Measurements from ENCODE around the gene MGMT.

The MGMT gene

DNA sequence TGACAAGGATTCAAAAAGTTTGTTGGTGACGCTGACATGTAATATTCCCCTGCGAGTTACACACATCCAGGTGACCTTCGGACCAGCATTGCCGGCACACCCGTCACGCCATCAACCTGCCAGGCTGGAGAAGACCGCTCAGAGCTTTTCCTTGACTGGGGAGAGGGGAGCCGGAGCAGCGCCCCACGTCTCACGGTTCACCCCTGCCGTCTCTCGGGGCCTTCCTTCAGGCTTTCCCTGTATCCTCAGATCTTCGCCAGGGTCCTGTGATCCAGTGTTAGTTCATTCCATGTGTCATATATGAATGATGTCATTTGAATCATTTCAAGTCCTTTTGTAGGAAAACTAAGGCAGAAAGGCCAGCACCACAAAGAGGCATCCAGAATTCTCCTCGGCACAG, 127.8 kb downstream of the MGMT start:
- DNase-seq: no peak

- no peak for DNase-seq
These were observed 131.4 kb downstream of the MGMT start for GRCh38 chr10:129598413-129598812.

- DNase-seq: no peak
These were observed 132.1 kb downstream of the MGMT start for GRCh38 chr10:129599160-129599559.

GRCh38 chr10:129601737-129602136, 134.7 kb downstream of the MGMT start:
- no peak for DNase-seq

DNA sequence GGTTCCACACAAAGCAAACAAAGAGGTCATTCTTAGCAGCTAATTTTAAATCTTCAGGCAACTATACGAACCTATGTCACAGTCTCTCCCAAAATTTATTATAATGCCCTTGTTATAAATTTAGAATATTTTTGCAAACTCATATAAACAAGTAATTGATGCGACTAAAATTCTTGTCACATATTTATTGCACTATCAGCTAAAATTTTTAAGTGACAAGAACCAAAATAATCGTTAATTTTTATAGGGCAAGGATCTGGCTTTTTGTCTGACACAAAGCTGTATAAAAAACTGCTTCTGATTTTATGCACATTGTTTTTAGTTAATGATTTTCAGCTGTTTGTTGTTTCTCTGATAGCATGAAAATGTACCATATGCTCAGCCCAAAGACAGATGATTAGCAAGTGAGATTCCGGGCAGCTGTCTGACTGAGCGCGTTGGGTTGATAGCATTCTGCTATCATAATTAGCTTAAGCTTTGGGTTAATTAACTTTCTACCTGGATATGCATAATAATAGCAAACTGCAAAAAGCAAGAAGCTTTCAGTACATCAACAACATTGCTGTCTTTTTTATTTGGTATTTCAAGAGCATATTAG, 136.0 kb downstream of the MGMT start:
- no peak for DNase-seq

DNA sequence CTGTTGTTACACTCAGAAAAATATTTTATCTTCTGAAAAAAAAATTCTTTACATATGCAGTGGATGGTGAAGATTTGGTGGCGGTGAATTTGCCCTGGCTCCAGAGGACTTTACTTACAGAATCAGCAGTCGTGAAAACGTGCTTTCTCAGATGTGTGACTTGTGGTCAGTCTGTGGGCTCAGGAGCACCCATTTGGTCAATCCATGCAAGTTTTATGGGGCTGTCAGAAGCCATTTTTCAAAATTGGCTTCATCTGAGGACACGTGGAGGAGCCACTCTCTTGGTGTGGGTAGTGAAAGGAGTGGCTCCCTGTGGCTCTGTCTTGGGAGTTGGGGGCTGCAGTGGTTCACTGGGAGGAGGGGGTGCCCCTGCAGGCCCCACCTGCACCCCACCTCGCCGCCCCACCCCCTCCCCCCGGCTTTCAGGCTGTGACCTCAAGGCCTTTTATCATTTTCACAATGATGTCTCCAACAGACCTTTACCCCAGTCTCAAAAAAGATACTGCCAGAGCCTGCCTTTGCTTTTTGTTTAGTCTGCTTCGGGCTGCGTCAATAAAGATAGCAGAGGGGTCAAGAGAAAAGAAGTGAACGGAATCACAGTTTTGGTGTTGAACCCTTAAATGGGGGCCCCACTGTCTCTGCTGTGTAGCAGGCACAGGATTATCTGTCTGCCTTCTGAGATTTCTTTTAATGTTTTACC, 137.4 kb downstream of the MGMT start:
- DNase-seq: no peak

GRCh38 chr10:129605266-129605985, 138.4 kb downstream of the MGMT start:
- no peak for DNase-seq

DNA sequence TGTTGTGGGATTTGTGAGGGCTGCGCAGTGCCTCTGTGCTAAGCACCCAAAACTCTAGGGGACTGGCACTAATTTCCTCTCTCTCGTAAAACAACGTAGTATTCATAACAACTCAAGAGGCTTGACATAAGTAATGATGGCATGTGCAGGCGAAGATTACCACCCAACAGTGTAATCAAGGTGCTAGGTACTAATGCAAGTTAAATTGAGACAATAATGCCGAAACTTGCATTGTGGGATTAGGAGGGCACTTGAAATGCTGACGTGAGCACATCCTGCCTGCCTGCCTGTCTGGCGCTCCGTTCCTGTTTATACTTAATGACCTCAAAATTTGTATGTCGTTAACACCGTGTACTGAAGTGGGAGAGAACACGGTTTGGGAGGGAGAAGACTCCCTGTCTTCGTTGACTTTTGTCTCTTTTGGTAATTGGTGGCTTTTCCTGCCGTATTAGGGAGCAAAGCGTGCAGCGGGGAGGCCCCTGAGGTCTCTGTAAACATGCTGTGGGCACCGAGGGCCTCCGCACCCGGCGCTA, 139.0 kb downstream of the MGMT start:
- DNase-seq: no peak

DNA sequence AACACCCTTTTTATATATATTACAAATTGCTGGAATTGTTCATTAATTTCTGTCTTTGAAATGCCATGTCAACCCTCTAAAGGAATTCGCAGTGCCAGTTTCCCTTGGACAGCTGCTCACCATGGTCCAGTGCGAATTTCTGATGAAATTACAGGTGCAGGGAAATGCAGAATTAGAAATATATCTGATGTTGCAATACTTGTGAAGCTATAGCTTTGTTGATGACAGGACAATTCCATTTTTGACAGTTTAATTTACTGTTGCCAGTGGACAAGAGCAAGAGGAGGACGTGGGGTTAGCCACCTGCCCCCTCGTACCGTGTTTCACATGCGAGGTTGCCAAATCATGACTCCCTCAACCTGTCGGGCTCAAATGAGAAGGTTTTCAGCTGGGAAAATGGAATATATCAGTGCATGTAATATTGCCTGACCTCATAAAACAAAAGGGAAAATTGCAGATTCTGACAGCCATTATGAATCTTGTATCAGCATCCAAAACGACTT, 140.6 kb downstream of the MGMT start:
- no peak for DNase-seq

DNA sequence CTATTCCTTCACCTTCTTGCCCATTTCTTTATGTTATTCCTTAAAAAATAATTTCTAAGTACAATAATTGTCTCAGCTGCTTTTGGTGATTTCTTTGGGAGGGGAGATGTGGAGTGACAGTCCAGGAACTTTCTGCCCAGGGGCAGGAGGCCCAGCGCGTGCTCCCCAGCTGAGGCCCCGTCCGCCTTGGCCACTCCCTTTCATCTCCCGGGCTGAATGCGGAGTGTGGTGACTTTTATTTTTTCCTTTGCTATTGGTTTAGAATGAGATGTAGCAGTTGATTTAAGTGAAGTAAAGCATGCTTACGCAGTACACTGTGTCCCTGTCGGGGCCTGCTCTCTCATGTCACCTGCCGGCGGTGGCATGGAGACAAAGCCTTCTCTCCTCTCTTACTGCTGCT, 141.6 kb downstream of the MGMT start:
- no peak for DNase-seq

DNA sequence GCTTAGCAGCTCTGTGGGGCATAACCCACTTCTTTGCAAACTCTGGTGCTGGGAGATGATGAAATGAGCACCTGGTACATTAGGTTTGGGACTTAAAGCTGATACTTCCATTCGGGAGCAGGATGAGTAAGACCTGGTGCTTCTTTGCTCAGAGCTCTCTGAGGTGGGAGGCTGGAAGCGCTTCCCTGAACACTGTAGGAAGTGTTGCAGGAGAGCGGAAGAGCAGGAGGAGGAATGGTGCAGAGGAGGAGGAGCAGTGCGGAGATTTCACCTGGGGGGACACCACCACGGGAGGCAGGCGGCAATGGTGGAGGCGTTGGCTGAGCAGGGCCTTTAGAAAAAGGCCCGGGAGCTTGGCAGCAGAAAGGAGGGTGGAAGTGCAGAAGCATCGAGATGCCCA, 142.5 kb downstream of the MGMT start:
- no peak for DNase-seq

DNA sequence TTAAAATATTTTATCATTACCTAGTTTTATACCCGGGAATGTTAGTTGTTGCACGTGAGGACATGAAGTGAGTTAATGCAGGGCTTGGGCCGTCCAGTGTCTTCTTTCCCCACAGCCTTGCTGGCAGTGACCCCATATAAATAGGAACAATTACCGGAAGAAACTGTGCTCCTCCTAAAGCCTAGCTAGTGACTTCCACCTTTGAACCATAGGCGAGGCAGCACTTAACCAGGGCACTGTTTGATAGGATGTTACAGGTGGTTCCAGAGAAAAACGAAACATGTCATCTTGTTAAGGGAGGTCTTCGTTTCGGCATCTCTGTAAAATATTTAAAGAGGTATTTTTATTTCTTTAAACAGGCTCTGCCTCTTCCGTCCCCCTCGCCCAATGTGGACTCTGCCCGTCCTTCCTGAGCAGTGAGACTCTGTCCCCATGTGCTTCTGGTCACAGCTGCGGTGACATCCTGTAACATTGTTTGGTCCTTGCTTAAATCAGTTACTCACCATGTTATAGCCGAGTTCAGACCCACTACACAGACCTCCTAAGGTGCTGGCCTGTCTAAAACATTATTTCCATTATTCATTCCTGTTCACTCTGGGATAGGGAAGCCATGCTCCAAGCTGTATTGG, 145.6 kb downstream of the MGMT start:
- DNase-seq: no peak

DNA sequence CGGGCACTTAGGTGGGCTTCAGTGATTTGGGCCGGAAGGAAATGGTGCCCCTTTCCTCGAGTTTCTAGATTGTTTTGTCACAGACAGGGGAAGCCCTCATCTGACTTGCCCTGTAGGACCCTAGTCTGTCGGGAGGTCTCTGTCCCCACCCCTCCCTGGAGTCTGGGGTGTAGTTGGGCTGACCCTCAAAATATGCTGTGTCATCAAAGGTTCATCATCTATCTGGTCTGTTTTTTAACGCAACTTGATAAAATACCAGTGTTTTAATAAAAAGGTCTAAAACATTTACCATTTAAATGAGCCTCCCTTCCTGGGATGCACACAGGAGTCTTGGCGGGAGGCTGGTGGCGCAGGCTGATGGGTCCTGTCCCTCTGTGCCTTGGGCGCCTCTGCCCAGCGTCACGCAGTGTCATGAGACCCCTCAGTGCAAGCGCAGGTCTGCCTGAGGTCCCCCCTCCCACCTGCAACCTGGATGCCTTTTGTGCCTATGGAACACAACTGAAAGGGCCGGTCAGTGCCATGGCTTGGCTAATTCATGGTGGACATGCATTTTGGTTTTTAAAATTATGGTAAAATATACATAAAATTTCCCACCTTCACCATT, 146.4 kb downstream of the MGMT start:
- DNase-seq: no peak

DNA sequence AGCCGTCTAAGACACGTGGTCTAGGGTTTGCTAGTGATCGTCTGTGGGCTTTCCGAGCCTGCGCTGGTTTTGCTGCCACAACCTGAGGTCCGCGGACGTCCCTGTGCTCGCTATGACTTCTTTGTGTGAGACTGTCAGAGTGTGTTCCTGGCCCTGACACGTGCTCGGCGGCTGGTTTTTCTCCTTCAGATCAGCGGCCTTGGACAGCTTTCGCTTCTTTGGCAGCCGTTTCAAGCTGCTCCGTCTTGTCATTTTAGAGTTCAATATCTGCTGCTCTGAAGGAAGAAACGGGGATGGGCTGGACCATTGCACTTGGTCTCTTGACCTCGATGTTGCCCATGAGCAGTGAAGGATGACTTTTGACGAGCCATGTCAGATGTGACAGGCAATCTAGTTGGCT, 147.3 kb downstream of the MGMT start:
- no peak for DNase-seq

GRCh38 chr10:129615381-129615780, 148.3 kb downstream of the MGMT start:
- DNase-seq: no peak

- DNase-seq: no peak
These were observed 149.0 kb downstream of the MGMT start for GRCh38 chr10:129615921-129616525.

DNA sequence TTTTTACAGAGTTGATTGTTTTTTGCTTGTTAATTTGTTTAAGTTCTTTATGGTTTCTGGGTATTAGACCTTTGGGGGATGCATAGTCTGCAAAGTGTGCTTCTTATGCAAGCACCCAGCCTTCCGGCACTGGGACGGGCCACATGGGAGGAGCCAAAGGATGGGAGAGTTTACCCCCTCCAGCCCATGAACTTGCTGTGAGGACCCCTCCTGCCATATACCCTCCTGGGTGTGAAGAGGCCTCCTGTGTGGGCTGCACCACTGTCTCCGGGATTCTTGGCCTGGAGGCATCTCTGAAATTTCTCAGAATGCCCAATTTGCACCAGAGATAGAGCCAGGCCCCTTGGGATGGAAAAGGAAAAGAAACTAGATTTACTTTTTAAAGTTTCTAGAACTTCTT, 150.7 kb downstream of the MGMT start:
- no peak for DNase-seq

DNA sequence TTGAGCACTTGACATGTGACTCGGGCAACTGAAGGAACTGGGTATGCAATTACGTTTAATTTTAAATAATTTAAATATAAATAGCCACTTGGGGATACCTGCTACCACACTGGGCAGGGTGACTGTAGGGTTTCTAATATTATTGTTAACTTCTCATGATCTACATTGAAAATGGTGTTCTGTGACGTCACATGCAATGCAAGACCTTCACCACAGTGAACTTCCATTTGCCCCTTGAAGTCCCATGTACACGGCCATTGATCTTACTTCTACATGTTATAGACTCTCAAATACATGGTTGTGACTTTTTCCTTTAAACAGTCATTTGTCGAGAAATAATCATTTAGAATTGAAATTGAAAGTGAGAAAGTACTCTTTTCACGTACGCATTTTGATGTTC, 154.0 kb downstream of the MGMT start:
- no peak for DNase-seq

DNA sequence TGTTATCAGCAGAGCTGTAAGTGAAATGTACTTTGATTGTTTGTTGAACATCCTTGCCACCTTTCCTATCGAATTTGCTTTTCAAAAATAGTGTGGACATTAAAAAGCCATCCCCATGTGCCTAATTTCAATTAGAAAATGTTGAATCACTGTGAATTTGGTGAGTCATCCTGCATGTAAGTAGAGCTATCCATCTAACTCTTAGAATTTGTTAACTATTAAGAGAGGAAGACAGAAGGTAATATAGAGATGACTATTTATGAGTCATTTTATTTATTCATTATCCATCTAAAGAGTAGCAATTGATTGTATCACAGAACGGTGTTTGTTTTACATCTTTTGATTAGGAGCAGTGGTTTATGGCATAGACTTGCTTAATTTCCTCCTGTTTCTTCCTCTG, 154.7 kb downstream of the MGMT start:
- no peak for DNase-seq

- DNase-seq: no peak
These were observed 155.2 kb downstream of the MGMT start for GRCh38 chr10:129622291-129622690.

DNA sequence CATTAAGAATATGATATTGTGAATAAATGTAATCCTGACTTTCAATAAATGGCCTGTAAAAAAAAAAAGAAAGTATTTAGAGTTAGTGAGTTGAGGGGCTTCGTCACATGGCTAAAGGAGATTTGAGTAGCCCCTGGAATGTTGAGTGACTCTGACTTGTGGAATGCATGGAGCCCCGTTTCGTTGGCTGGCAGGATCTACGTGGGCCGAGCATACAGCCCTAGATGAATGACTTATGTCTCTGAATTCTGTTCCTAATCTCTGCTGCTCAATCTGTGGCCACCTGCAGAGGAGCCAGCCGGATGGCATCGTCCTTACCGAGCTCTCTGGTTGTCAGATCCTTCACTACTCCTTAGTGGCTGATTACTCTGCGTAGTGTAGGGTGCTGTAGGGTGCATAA, 155.7 kb downstream of the MGMT start:
- DNase-seq: no peak

- DNase-seq: no peak
These were observed 157.5 kb downstream of the MGMT start for GRCh38 chr10:129624526-129624925.

GRCh38 chr10:129626309-129626708, 159.3 kb downstream of the MGMT start:
- no peak for DNase-seq
